ENCODE results near the gene HCN4. TPM values are rescaled to one million over a fixed set of nuclear protein-coding genes. Genes with fewer than 3 reads are reported as not detected.

The HCN4 gene
- total RNA-seq = not detected
- polyA plus RNA-seq = not detected

DNA sequence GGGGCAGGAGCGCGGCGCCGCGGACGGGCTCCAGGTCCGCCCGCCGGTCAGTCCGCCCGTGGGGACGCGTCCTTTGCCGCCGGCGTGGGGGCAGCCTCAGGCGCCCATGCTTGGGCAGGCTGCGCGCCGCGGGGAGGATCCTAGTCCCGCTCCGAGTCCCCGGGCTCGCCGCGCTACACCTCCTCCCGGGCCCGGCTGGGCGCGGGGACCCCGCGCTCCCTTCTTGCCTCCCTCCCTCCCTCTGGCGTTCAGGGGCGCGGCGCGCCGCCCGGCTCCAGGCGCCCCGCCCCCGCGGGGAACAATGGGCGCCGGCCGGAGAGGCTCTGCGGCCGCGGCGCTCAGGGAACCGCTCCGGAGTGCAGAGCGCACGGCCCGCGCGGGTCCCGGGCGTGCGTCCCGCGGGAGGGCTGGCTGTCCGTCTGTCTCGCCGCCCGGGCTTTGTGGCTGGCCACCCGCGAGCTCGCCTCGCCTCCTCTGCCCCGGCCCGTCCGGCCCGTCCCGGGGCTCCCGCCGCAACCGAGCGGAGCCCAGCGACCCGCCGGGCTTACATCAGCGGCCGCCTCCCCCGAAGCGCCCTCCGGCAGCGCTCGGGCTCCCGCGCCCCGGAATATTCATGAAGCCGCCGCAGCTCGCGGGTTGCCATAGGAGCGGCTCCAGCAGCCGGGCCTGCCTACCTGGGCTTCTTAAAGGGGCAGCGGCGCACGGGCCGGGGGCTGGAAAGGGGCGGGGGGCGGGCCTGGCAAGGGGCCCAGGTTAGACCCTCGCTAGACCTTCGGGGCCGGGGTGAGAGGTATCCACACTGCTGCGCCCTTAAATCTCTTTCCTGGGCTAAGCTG is at the start of gene HCN4:
Gene HCN4, minus strand, starts transcription at position 658 of the 836 bp plus-strand sequence. CDS start 688 bp downstream, outside the sequence.
- no peak within 1 kb of the TSS for H3K27ac ChIP-seq (ENCODE audit: low read depth in 1 of 2, low read length in 2 of 2)
- no peak for DNase-seq (ENCODE audit: low spot score)
- H3K9ac ChIP-seq (ENCODE audit: low read depth in 1 of 2, low read length in 2 of 2) = no peak within 1 kb of the TSS
- H3K4me1 ChIP-seq (ENCODE audit: control insufficient read depth in 4 of 4, insufficient read depth in 4 of 4, low read length in 3 of 4) = peaks cover 2 to 18% (median 5%) of the 10 kb centered on the region in 4 donors
- TF ChIP-seq NR2F2 (IDR thresholded peaks at IDR 0.05) = no peak
- no peak for TF ChIP-seq FOXA1 (IDR thresholded peaks at IDR 0.05)
- no peak for TF ChIP-seq HNF4G (IDR thresholded peaks at IDR 0.05)
- no peak for TF ChIP-seq HNF4A (conservative IDR thresholded peaks at IDR 0.05)
- no peak for TF ChIP-seq TAF1 (conservative IDR thresholded peaks at IDR 0.05)
- no peak for TF ChIP-seq RAD21 (IDR thresholded peaks at IDR 0.05)
- no peak for TF ChIP-seq SP1 (IDR thresholded peaks at IDR 0.05)
- no peak for TF ChIP-seq FOXA2 (IDR thresholded peaks at IDR 0.05)
- no peak for TF ChIP-seq RXRA (IDR thresholded peaks at IDR 0.05)
- TF ChIP-seq, protein P1, sequence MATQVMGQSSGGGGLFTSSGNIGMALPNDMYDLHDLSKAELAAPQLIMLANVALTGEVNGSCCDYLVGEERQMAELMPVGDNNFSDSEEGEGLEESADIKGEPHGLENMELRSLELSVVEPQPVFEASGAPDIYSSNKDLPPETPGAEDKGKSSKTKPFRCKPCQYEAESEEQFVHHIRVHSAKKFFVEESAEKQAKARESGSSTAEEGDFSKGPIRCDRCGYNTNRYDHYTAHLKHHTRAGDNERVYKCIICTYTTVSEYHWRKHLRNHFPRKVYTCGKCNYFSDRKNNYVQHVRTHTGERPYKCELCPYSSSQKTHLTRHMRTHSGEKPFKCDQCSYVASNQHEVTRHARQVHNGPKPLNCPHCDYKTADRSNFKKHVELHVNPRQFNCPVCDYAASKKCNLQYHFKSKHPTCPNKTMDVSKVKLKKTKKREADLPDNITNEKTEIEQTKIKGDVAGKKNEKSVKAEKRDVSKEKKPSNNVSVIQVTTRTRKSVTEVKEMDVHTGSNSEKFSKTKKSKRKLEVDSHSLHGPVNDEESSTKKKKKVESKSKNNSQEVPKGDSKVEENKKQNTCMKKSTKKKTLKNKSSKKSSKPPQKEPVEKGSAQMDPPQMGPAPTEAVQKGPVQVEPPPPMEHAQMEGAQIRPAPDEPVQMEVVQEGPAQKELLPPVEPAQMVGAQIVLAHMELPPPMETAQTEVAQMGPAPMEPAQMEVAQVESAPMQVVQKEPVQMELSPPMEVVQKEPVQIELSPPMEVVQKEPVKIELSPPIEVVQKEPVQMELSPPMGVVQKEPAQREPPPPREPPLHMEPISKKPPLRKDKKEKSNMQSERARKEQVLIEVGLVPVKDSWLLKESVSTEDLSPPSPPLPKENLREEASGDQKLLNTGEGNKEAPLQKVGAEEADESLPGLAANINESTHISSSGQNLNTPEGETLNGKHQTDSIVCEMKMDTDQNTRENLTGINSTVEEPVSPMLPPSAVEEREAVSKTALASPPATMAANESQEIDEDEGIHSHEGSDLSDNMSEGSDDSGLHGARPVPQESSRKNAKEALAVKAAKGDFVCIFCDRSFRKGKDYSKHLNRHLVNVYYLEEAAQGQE (IDR thresholded peaks at IDR 0.05) = no peak
- TF ChIP-seq JUND (IDR thresholded peaks at IDR 0.05) = no peak
- TF ChIP-seq GABPA (IDR thresholded peaks at IDR 0.05 in 1 of 2, conservative IDR thresholded peaks at IDR 0.05 in 1 of 2) = no peak
- no peaks in the 10 kb centered on the region for H3K9me3 ChIP-seq (ENCODE audit: control insufficient read depth in 4 of 4, low read length in 3 of 4)
- peaks cover 2 to 7% (median 3%) of the 10 kb centered on the region in 4 donors for H3K27me3 ChIP-seq (ENCODE audit: control insufficient read depth in 4 of 4, insufficient read depth in 4 of 4, low read length in 3 of 4)
- 1% methylated on average over 109 of the region's 109 CpGs for whole genome bisulfite sequencing
- H3K4me3 ChIP-seq (ENCODE audit: low read depth in 1 of 3, low read length in 3 of 3) = peak within 1 kb of the TSS in 1 of 3 donors; percentile 40
- H3K36me3 ChIP-seq (ENCODE audit: control insufficient read depth in 4 of 4, insufficient read depth in 3 of 4, low read depth in 1 of 4, low read length in 3 of 4) = no peaks in the 10 kb centered on the region

DNA sequence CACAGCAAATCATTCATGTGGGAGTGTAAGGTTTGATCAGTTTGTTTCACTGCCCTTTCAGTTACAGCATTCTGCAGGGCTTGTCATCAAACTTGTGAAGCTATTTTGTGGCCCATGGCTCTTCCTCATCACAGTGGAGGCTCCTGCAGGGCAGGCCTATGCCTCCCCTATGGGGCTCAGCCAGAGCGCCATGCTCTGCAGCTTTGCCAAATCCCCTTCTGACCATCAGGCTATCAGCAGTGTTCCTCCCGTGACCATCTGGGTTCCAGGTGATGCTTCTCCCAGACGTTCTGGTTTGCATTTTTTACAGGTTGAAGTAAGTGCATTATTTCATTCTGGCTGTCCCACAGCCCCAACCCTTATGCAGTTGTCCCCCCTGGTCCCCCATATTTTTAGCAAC is 46.1 kb upstream of the HCN4 start:
- WGBS = 71% methylated on average over 3 of the region's 3 CpGs
- Histone ChIP-seq H3K27me3 (ENCODE audit: control insufficient read depth in 4 of 4, insufficient read depth in 4 of 4, low read length in 3 of 4) (no peaks in the 10 kb centered on the region), H3K27ac (ENCODE audit: low read depth in 1 of 2, low read length in 2 of 2) (no peak overlapping the region), H3K4me3 (ENCODE audit: low read depth in 1 of 3, low read length in 3 of 3) (no peak overlapping the region), H3K9ac (ENCODE audit: low read depth in 1 of 2, low read length in 2 of 2) (no peak overlapping the region), H3K4me1 (ENCODE audit: control insufficient read depth in 4 of 4, insufficient read depth in 4 of 4, low read length in 3 of 4) (no peaks in the 10 kb centered on the region), H3K9me3 (ENCODE audit: control insufficient read depth in 4 of 4, low read length in 3 of 4) (no peaks in the 10 kb centered on the region), H3K36me3 (ENCODE audit: control insufficient read depth in 4 of 4, insufficient read depth in 3 of 4, low read depth in 1 of 4, low read length in 3 of 4) (no peaks in the 10 kb centered on the region)
- no peak for DNase-seq (ENCODE audit: low spot score)
- TF ChIP-seq, protein P2, sequence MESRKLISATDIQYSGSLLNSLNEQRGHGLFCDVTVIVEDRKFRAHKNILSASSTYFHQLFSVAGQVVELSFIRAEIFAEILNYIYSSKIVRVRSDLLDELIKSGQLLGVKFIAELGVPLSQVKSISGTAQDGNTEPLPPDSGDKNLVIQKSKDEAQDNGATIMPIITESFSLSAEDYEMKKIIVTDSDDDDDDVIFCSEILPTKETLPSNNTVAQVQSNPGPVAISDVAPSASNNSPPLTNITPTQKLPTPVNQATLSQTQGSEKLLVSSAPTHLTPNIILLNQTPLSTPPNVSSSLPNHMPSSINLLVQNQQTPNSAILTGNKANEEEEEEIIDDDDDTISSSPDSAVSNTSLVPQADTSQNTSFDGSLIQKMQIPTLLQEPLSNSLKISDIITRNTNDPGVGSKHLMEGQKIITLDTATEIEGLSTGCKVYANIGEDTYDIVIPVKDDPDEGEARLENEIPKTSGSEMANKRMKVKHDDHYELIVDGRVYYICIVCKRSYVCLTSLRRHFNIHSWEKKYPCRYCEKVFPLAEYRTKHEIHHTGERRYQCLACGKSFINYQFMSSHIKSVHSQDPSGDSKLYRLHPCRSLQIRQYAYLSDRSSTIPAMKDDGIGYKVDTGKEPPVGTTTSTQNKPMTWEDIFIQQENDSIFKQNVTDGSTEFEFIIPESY (IDR thresholded peaks at IDR 0.05) = no peak
- TF ChIP-seq YY1 (IDR thresholded peaks at IDR 0.05) = no peak
- TF ChIP-seq, protein P1 (IDR thresholded peaks at IDR 0.05) = no peak
- no peak for TF ChIP-seq FOXA2 (IDR thresholded peaks at IDR 0.05)
- TF ChIP-seq, protein P3, sequence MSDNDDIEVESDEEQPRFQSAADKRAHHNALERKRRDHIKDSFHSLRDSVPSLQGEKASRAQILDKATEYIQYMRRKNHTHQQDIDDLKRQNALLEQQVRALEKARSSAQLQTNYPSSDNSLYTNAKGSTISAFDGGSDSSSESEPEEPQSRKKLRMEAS (IDR thresholded peaks at IDR 0.05) = no peak
- TF ChIP-seq TAF1 (conservative IDR thresholded peaks at IDR 0.05) = no peak
- TF ChIP-seq FOXA1 (IDR thresholded peaks at IDR 0.05) = no peak
- no peak for TF ChIP-seq RXRA (IDR thresholded peaks at IDR 0.05)
- TF ChIP-seq SP1 (IDR thresholded peaks at IDR 0.05) = no peak
- no peak for TF ChIP-seq HNF4G (IDR thresholded peaks at IDR 0.05)
- TF ChIP-seq, protein P4, sequence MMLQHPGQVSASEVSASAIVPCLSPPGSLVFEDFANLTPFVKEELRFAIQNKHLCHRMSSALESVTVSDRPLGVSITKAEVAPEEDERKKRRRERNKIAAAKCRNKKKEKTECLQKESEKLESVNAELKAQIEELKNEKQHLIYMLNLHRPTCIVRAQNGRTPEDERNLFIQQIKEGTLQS (IDR thresholded peaks at IDR 0.05) = no peak
- TF ChIP-seq, protein P5, sequence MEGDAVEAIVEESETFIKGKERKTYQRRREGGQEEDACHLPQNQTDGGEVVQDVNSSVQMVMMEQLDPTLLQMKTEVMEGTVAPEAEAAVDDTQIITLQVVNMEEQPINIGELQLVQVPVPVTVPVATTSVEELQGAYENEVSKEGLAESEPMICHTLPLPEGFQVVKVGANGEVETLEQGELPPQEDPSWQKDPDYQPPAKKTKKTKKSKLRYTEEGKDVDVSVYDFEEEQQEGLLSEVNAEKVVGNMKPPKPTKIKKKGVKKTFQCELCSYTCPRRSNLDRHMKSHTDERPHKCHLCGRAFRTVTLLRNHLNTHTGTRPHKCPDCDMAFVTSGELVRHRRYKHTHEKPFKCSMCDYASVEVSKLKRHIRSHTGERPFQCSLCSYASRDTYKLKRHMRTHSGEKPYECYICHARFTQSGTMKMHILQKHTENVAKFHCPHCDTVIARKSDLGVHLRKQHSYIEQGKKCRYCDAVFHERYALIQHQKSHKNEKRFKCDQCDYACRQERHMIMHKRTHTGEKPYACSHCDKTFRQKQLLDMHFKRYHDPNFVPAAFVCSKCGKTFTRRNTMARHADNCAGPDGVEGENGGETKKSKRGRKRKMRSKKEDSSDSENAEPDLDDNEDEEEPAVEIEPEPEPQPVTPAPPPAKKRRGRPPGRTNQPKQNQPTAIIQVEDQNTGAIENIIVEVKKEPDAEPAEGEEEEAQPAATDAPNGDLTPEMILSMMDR (IDR thresholded peaks at IDR 0.05; ENCODE audit: low read depth, low read length, missing input control) = no peak
- TF ChIP-seq JUND (IDR thresholded peaks at IDR 0.05) = no peak
- TF ChIP-seq GABPA (IDR thresholded peaks at IDR 0.05 in 1 of 2, conservative IDR thresholded peaks at IDR 0.05 in 1 of 2) = no peak
- no peak for TF ChIP-seq RAD21 (IDR thresholded peaks at IDR 0.05)
